ENCODE data around the gene CA9. TPM values are rescaled to one million over a fixed set of nuclear protein-coding genes. Genes with fewer than 3 reads are reported as not detected.

The CA9 gene
- total RNA-seq, 1 experiment from 2014 or later = 8.5 TPM

DNA sequence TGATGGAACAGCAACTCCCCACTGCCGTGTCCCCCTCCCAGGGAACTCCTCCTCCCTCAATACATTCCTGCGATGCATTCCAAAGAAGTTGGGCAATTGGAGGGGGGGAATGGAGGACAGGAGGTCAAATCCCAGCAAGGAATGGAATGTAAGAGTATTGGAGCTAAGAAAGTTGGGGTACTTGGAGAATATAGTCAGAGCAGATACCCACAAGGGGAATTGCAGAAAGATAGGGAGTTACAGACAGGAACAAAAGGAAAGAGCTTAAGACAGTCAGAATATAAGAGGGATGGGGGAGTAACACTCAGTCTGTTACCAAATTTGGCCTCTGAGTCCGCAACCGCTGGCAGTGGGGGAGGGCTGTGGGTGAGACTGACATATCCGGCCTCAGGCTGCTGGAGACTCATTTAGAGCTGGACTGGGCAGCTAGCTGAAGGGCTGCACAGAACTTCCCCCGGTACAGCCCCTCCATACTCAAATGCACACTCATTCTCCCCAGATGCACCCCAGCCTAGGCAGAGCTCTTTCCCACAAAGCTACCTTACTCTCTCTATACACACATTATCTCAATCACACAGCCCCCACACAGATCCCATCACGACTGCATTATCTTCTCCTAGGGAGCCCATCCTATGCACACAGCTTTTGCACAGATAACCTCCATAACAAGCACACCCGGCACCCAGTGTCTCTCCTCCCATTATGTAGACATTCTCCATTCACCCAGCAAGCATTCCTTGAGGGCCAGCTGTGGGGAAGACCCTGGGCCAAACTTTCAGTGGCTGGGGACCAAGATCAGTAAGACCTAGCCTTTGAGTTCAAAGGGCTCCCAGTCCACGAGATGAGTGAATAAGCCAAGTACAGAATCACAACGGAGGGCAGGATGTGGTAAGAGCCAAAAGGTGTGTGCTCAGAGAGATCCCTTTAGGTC lies 54.6 kb downstream of the CA9 start:
- no peak for TF ChIP-seq FOSL1 (IDR thresholded peaks at IDR 0.05; ENCODE audit: low read depth)
- no peak for TF ChIP-seq JUND (IDR thresholded peaks at IDR 0.05)
- TF ChIP-seq CEBPB (IDR thresholded peaks at IDR 0.05; ENCODE audit: low read depth) = no peak
- TF ChIP-seq CBX3 (IDR thresholded peaks at IDR 0.05; ENCODE audit: low read depth) = no peak
- TF ChIP-seq ELF1 (IDR thresholded peaks at IDR 0.05; ENCODE audit: borderline replicate concordance, low read depth) = no peak
- TF ChIP-seq POLR2AphosphoS5 (IDR thresholded peaks at IDR 0.05; ENCODE audit: low read depth, low read length) = no peak
- TF ChIP-seq YY1 (IDR thresholded peaks at IDR 0.05; ENCODE audit: extremely low read depth, insufficient replicate concordance, low read depth, low read length) = no peak
- TF ChIP-seq EZH2phosphoT487 (IDR thresholded peaks at IDR 0.05; ENCODE audit: borderline replicate concordance) = no peak
- no peak for TF ChIP-seq SRF (IDR thresholded peaks at IDR 0.05; ENCODE audit: low read depth)
- TF ChIP-seq, protein P1, sequence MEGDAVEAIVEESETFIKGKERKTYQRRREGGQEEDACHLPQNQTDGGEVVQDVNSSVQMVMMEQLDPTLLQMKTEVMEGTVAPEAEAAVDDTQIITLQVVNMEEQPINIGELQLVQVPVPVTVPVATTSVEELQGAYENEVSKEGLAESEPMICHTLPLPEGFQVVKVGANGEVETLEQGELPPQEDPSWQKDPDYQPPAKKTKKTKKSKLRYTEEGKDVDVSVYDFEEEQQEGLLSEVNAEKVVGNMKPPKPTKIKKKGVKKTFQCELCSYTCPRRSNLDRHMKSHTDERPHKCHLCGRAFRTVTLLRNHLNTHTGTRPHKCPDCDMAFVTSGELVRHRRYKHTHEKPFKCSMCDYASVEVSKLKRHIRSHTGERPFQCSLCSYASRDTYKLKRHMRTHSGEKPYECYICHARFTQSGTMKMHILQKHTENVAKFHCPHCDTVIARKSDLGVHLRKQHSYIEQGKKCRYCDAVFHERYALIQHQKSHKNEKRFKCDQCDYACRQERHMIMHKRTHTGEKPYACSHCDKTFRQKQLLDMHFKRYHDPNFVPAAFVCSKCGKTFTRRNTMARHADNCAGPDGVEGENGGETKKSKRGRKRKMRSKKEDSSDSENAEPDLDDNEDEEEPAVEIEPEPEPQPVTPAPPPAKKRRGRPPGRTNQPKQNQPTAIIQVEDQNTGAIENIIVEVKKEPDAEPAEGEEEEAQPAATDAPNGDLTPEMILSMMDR (IDR thresholded peaks at IDR 0.05 in 2 of 3, conservative IDR thresholded peaks at IDR 0.05 in 1 of 3; ENCODE audit: borderline replicate concordance in 1 of 3, insufficient read depth in 1 of 3, low read depth in 2 of 3, low read length in 2 of 3) = no peak
- no peak for TF ChIP-seq POLR2A (IDR thresholded peaks at IDR 0.05; ENCODE audit: borderline replicate concordance, extremely low read depth, insufficient read depth, insufficient read length)
- TF ChIP-seq ZFX (IDR thresholded peaks at IDR 0.05) = no peak
- TF ChIP-seq, protein P2, sequence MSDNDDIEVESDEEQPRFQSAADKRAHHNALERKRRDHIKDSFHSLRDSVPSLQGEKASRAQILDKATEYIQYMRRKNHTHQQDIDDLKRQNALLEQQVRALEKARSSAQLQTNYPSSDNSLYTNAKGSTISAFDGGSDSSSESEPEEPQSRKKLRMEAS (IDR thresholded peaks at IDR 0.05) = no peak
- TF ChIP-seq, protein P3, sequence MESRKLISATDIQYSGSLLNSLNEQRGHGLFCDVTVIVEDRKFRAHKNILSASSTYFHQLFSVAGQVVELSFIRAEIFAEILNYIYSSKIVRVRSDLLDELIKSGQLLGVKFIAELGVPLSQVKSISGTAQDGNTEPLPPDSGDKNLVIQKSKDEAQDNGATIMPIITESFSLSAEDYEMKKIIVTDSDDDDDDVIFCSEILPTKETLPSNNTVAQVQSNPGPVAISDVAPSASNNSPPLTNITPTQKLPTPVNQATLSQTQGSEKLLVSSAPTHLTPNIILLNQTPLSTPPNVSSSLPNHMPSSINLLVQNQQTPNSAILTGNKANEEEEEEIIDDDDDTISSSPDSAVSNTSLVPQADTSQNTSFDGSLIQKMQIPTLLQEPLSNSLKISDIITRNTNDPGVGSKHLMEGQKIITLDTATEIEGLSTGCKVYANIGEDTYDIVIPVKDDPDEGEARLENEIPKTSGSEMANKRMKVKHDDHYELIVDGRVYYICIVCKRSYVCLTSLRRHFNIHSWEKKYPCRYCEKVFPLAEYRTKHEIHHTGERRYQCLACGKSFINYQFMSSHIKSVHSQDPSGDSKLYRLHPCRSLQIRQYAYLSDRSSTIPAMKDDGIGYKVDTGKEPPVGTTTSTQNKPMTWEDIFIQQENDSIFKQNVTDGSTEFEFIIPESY (IDR thresholded peaks at IDR 0.05; ENCODE audit: extremely low read depth, insufficient replicate concordance, low read length) = no peak
- TF ChIP-seq EGR1 (IDR thresholded peaks at IDR 0.05; ENCODE audit: low read depth) = no peak
- no peak for TF ChIP-seq SIN3A (IDR thresholded peaks at IDR 0.05; ENCODE audit: low read depth)
- TF ChIP-seq ZNF274 (IDR thresholded peaks at IDR 0.05; ENCODE audit: low read depth, low read length) = no peak
- TF ChIP-seq RAD21 (IDR thresholded peaks at IDR 0.05; ENCODE audit: low read depth) = no peak
- no peaks in the 10 kb centered on the region for H3K9me3 ChIP-seq (ENCODE audit: control insufficient read depth in 1 of 2, insufficient read depth in 1 of 2, low read depth in 1 of 2, low read length in 2 of 2)
- no peak overlapping the region for H2AFZ ChIP-seq (ENCODE audit: low read depth, low read length, poor library complexity, severe bottlenecking)
- H3K4me1 ChIP-seq (ENCODE audit: control insufficient read depth in 1 of 2, insufficient read depth in 2 of 2, low read length in 2 of 2) = peaks cover 12 to 26% of the 10 kb centered on the region in 2 experiments; a peak in 3 of 4 replicates
- peaks cover 18 to 23% of the 10 kb centered on the region in 2 experiments; a peak in 3 of 4 replicates for H3K36me3 ChIP-seq (ENCODE audit: control insufficient read depth in 1 of 2, insufficient read depth in 2 of 2, low read length in 2 of 2)
- H3K9ac ChIP-seq (ENCODE audit: low read length) = no peak overlapping the region
- intact Hi-C loops (cut with micrococcal nuclease) = loop anchor here (5.0 kb wide), 1 partner anchor 36 kb away; no protein-coding TSS in a partner anchor
- no peak for ATAC-seq
- CTCF ChIA-PET = interaction anchor here (1.3 to 1.5 kb wide), 2 partner anchors 31 to 71 kb away, joined by 3 read pairs; no protein-coding TSS in a partner anchor
- H3K4me3 ChIP-seq (replicated peaks in 1 of 2; ENCODE audit: low read depth in 1 of 2, low read length in 2 of 2) = no peak overlapping the region
- no peak overlapping the region for H3K4me2 ChIP-seq (ENCODE audit: low read length)
- peaks cover 59% of the 10 kb centered on the region for H3K79me2 ChIP-seq (ENCODE audit: insufficient read depth, low read length)
- no peaks in the 10 kb centered on the region for H4K20me1 ChIP-seq (ENCODE audit: insufficient read depth)
- H3K27me3 ChIP-seq (ENCODE audit: insufficient read depth, low read length) = no peaks in the 10 kb centered on the region
- RAD21 ChIA-PET (ENCODE audit: low non-redundant PET in 1 of 2, low total read pairs in 2 of 2, uncharacterized antibody in 2 of 2, unreplicated experiment in 2 of 2) = no interaction called here
- POLR2A ChIA-PET = interaction anchor here (0.8 kb wide), 1 partner anchor 16 kb away, joined by 3 read pairs; no protein-coding TSS in a partner anchor
- no peak for DNase-seq (ENCODE audit: low read depth, low spot score)
- no peak overlapping the region for H3K27ac ChIP-seq (ENCODE audit: low read depth, low read length)
- H3K9me2 ChIP-seq (ENCODE audit: insufficient read depth) = no peaks in the 10 kb centered on the region
- no TSS peak for BruUV-seq (replicated peaks)

All from HCT116 (cell line).